ENCODE measurements around the gene RASAL2. TPM values are rescaled to one million over a fixed set of nuclear protein-coding genes. Genes with fewer than 3 reads are reported as not detected.

RASAL2 gene
- total and polyA plus RNA-seq, 2 donors (not counting 1 experiment from before 2014, with no cell fraction given) = 0.12 TPM; not detected in 1

- H3K4me2 ChIP-seq (replicated peaks; ENCODE audit: low read depth, low read length, poor library complexity, severe bottlenecking) = no peak overlapping the region
- no peak for ATAC-seq (ENCODE audit: low read depth)
- H3K4me3 Mint-ChIP-seq = no peak overlapping the region
- ChIA-PET POLR2A (no interaction called here), CTCF (no interaction called here)
- H3K4me1 ChIP-seq (ENCODE audit: control insufficient read depth in 2 of 2, insufficient read depth in 2 of 2, low read length in 2 of 2) = no peaks in the 10 kb centered on the region
- no peaks in the 10 kb centered on the region for H3K79me2 ChIP-seq (ENCODE audit: control insufficient read depth, insufficient read depth, low read length)
- intact Hi-C loops (cut with micrococcal nuclease) = no loop called here
- DNase-seq = no peak
- no peak overlapping the region for H3K27ac Mint-ChIP-seq
- no peaks in the 10 kb centered on the region for H3K4me1 Mint-ChIP-seq
- H3K27ac ChIP-seq (ENCODE audit: low read length in 2 of 2) = no peak overlapping the region
- H3K36me3 ChIP-seq (replicated peaks in 1 of 2; ENCODE audit: control extremely low read depth in 1 of 2, control insufficient read depth in 1 of 2, extremely low read depth in 1 of 2, insufficient read depth in 2 of 2, low read length in 1 of 2) = no peaks in the 10 kb centered on the region
- H3K9me3 ChIP-seq (ENCODE audit: control extremely low read depth in 1 of 3, control insufficient read depth in 2 of 3, insufficient read depth in 1 of 3, low read length in 2 of 3) = no peaks in the 10 kb centered on the region
- no CpG with 5 or more reads among the region's 2 CpGs for WGBS (ENCODE audit: insufficient coverage)
- H3K9ac ChIP-seq (ENCODE audit: low read length) = no peak overlapping the region
- no peaks in the 10 kb centered on the region for H3K9me3 Mint-ChIP-seq (ENCODE audit: insufficient read depth)
- TF ChIP-seq EZH2 (IDR thresholded peaks at IDR 0.05; ENCODE audit: borderline replicate concordance, insufficient read depth, low read depth, low read length, poor library complexity, severe bottlenecking) = no peak
- no peak for TF ChIP-seq CTCF (IDR thresholded peaks at IDR 0.05)
- H3K4me3 ChIP-seq (ENCODE audit: control extremely low read depth in 1 of 5, extremely low read depth in 1 of 5, insufficient read depth in 1 of 5, low read depth in 2 of 5, low read length in 4 of 5) = no peak overlapping the region
- H3K27me3 ChIP-seq (replicated peaks in 1 of 4; ENCODE audit: control extremely low read depth in 1 of 4, control insufficient read depth in 3 of 4, insufficient read depth in 4 of 4, low read length in 3 of 4) = no peaks in the 10 kb centered on the region
- no peak overlapping the region for H2AFZ ChIP-seq (ENCODE audit: insufficient read depth, low read depth, low read length, poor library complexity, severe bottlenecking)
- no peaks in the 10 kb centered on the region for H3K27me3 Mint-ChIP-seq
- H4K20me1 ChIP-seq (ENCODE audit: control insufficient read depth, insufficient read depth, low read length, poor library complexity, severe bottlenecking) = no peaks in the 10 kb centered on the region
These were observed 367.2 kb downstream of the RASAL2 start for GRCh38 chr1:178461104-178461503.

- intact Hi-C loops (cut with micrococcal nuclease) = no loop called here
- Histone ChIP-seq H3K9ac (ENCODE audit: low read length) (no peak overlapping the region), H3K4me1 (ENCODE audit: control insufficient read depth in 2 of 2, insufficient read depth in 2 of 2, low read length in 2 of 2) (no peaks in the 10 kb centered on the region), H3K36me3 (replicated peaks in 1 of 2; ENCODE audit: control extremely low read depth in 1 of 2, control insufficient read depth in 1 of 2, extremely low read depth in 1 of 2, insufficient read depth in 2 of 2, low read length in 1 of 2) (no peaks in the 10 kb centered on the region), H3K79me2 (ENCODE audit: control insufficient read depth, insufficient read depth, low read length) (no peaks in the 10 kb centered on the region), H3K27me3 (replicated peaks in 1 of 4; ENCODE audit: control extremely low read depth in 1 of 4, control insufficient read depth in 3 of 4, insufficient read depth in 4 of 4, low read length in 3 of 4) (no peaks in the 10 kb centered on the region), H2AFZ (ENCODE audit: insufficient read depth, low read depth, low read length, poor library complexity, severe bottlenecking) (no peak overlapping the region), H3K4me2 (replicated peaks; ENCODE audit: low read depth, low read length, poor library complexity, severe bottlenecking) (no peak overlapping the region), H3K27ac (ENCODE audit: low read length in 2 of 2) (no peak overlapping the region), H3K9me3 (ENCODE audit: control extremely low read depth in 1 of 3, control insufficient read depth in 2 of 3, insufficient read depth in 1 of 3, low read length in 2 of 3) (no peaks in the 10 kb centered on the region), H4K20me1 (ENCODE audit: control insufficient read depth, insufficient read depth, low read length, poor library complexity, severe bottlenecking) (no peaks in the 10 kb centered on the region), H3K4me3 (ENCODE audit: control extremely low read depth in 1 of 5, extremely low read depth in 1 of 5, insufficient read depth in 1 of 5, low read depth in 2 of 5, low read length in 4 of 5) (no peak overlapping the region)
- CTCF ChIA-PET = no interaction called here
- no peak for TF ChIP-seq CTCF (IDR thresholded peaks at IDR 0.05)
- no peak for TF ChIP-seq EZH2 (IDR thresholded peaks at IDR 0.05; ENCODE audit: borderline replicate concordance, insufficient read depth, low read depth, low read length, poor library complexity, severe bottlenecking)
- Mint-ChIP-seq H3K27me3 (no peaks in the 10 kb centered on the region), H3K4me3 (no peak overlapping the region), H3K4me1 (no peaks in the 10 kb centered on the region), H3K27ac (no peak overlapping the region), H3K9me3 (ENCODE audit: insufficient read depth) (no peaks in the 10 kb centered on the region)
- POLR2A ChIA-PET = no interaction called here
- no CpG with 5 or more reads among the region's 4 CpGs for WGBS (ENCODE audit: insufficient coverage)
- DNase-seq = no peak
- ATAC-seq (ENCODE audit: low read depth) = no peak
These were observed 367.8 kb downstream of the RASAL2 start for GRCh38 chr1:178461701-178462100.
